PFSK-1 (cell line): ENCODE data around the gene TTC21A.

Source experiments
- FOXP2 ChIP-seq: optimal IDR thresholded peaks from 2 replicates; pipeline ENCODE3; 2011; ENCODE audit warnings: borderline replicate concordance, control low read depth, inconsistent platforms; ENCODE audit not compliant: insufficient read depth; ENCODE audit errors: extremely low read length, extremely low read depth
- POLR2AphosphoS5 ChIP-seq: IDR thresholded peaks from 2 replicates; pipeline ENCODE4 v1.6.1; 2012; ENCODE audit warnings: low read depth, mild to moderate bottlenecking, control low read depth, low read length, moderate library complexity
- REST ChIP-seq, 2 experiments: IDR thresholded peaks; 2 replicates each; pipeline versions ENCODE4 v1.6.1 to v1.8.0; 2011 to 2012; ENCODE audit warnings: low read depth in 2 of 2, low read length in 2 of 2, control low read depth in 1 of 2, inconsistent platforms in 1 of 2, mild to moderate bottlenecking in 1 of 2, moderate library complexity in 1 of 2; ENCODE audit not compliant: insufficient read depth in 1 of 2
- SIN3A ChIP-seq: IDR thresholded peaks from 2 replicates; pipeline ENCODE4 v1.6.1; 2012; ENCODE audit warnings: mild to moderate bottlenecking, low read length, moderate library complexity, borderline replicate concordance; ENCODE audit not compliant: insufficient read depth
- TAF1 ChIP-seq: IDR thresholded peaks from 2 replicates; pipeline ENCODE4 v1.6.1; 2012; ENCODE audit warnings: low read length, control low read depth, borderline replicate concordance; ENCODE audit not compliant: insufficient read depth

TTC21A gene

DNA sequence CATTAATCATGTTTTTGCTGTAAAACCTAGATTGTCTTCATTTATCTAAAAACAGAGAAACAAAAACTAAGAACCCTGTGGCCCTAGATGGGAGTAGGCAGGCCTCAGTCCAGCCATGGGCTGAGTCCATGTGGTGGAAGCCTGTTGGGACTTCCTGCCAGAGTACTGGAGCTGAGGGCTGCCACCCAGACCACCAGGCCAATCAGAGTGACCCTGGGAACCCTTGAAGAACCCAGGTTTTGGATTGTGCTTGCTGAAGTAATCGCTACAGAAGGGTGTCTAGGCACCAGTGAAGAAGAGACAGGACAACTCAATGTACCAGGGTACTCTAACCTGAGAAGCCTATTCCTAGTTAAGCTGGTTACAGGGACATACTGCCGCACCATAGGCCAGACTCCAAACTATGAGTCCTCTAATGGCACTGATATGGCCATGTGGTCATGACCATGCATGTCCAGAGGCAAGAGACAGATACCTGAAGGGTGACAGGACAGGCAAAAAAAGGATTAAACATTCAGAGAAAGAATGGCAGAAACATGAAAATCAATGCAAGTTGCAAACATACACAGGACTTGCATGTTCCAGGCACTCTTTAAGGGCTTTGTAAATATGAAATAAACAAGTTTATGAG, 33.0 kb downstream of the TTC21A start:
- TF ChIP-seq FOXP2: no peak
- TF ChIP-seq POLR2AphosphoS5: no peak
- no peak for TF ChIP-seq REST (IDR thresholded peaks at IDR 0.05; ENCODE audit: insufficient read depth in 1 of 2, low read depth in 2 of 2, low read length in 2 of 2)
- no peak for TF ChIP-seq SIN3A
- no peak for TF ChIP-seq TAF1

DNA sequence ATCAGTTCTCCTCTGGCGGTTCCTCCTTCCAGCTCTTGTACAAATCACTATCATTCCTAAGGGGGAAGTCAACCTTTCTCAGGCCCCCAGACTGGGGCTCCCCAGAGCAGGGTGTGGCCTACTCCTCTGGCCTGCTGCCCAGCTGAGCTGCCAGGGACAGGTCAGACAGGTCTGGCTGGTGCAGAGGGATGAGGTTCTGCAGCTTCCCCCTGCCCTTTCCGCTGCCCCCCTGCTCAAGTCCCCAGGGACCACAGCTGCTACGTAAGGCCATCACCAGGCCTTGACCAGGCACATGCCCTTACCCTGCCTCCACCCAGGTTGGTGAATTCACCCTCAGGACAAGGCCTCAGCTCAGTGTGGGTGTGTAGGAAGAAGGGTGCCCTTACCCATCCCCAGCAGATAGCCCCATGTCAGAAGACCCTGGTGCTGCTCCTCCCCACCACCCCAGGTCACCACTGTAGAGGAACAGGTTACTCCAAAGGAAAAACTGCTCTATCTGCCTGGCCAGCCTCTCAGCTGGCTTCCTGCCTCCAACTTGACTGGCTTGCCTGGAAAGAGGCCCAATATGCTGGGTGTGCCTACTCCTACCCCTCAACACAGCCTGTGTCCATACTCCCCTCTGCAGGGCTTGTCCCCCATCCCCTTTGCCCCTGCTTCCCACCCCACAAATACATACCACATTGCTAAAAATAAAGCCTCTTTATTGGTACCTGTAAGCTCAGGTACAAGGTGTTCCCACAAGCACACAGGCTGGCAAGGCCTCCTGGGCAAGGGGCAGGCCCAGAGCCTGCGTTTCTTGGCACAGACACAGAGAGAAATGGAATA, 33.9 kb downstream of the TTC21A start:
- no peak for TF ChIP-seq FOXP2
- no peak for TF ChIP-seq POLR2AphosphoS5
- no peak for TF ChIP-seq SIN3A
- TF ChIP-seq REST (IDR thresholded peaks at IDR 0.05; ENCODE audit: insufficient read depth in 1 of 2, low read depth in 2 of 2, low read length in 2 of 2): no peak
- no peak for TF ChIP-seq TAF1

DNA sequence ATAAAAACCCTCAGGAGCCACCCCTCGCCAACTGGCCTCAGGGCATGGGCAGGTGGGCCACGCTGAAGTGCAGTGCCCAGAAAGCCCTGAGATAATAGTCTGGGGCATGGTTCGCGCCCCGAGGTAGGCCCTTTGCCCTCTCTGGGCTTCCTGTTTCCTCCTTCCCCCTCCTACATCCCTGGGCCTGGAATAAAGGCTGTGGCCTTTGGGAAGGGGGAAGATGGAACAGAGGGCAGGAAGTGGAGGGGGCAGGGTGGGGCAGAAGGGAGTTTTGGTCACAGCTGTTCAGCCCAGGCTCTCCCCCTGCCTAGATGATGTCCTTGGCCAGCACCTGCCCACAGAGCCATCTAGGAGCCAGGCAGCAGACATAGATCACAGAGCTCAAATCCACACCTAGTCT, 34.6 kb downstream of the TTC21A start:
- TF ChIP-seq REST (IDR thresholded peaks at IDR 0.05; ENCODE audit: insufficient read depth in 1 of 2, low read depth in 2 of 2, low read length in 2 of 2): no peak
- no peak for TF ChIP-seq SIN3A
- no peak; the same call in 1 of the 2 replicates for TF ChIP-seq POLR2AphosphoS5
- no peak for TF ChIP-seq TAF1
- no peak for TF ChIP-seq FOXP2

DNA sequence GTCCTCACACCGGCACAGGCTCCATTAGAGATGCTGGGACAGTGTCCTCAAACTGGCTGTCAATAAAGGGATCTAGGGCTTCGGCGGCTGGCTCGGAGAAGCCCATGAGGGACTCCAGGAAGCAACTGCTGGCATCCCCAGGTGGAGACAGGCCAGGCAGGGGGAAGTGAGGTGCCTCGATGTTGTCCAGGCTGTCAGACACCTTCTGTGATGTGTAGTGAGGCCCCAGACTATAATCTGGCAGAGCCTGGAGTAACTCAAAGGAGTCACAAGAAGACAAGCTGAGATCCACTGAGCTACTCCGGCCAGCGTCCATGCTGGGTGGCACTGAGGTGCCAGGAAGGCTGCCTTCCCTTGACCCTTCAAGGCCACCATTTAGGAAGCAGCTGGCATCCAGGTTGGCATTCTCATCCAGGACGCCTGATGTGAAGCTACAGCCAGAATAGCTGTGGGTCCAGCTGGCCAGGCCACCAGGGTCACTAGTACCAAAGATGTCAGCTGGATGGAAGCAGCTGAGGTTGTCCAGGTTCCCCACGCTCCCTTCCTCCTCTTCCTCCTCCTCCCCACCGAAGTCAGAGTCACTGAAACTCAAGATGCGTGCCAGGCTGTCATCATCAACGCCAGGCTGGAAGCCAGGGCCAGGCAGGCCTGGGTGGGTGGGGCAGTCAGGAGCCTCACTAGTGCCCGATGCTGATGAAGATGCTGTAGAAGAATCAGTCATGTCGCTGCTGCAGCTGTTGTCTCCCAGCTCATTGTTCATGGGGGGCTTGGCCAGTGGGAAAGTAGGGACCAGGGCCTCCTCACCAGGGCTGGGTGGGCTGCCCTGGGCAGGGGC, 35.8 kb downstream of the TTC21A start:
- no peak for TF ChIP-seq POLR2AphosphoS5
- TF ChIP-seq REST (IDR thresholded peaks at IDR 0.05; ENCODE audit: insufficient read depth in 1 of 2, low read depth in 2 of 2, low read length in 2 of 2): no peak
- TF ChIP-seq TAF1: no peak
- TF ChIP-seq FOXP2: no peak
- no peak for TF ChIP-seq SIN3A
